Activated naive CD8-positive, alpha-beta T cell treated with anti-CD3 and anti-CD28 coated beads, Interleukin-2, amount 50 U/mL, for 24 hours (primary cell): ENCODE results near the gene ST6GALNAC3.
A peak's percentile ranks its signal among the peaks of the same experiment; 100 is the strongest.

Experiments used
- ATAC-seq: fragments of 150-1000 bp; cut with Tn5 transposase; one replicate; pipeline ENCODE4 v1.10.0; 2021
- DNase-seq: peaks from one replicate; pipeline ENCODE4 v3.0.0; 2021
- H3K27ac Mint-ChIP-seq: one replicate; pipeline ENCODE4 v1.8.0; 2021; ENCODE audit warnings: mild to moderate bottlenecking, mixed read lengths
- H3K27me3 Mint-ChIP-seq: one replicate; pipeline ENCODE4 v1.8.0; 2021; ENCODE audit warnings: mixed read lengths
- H3K36me3 Mint-ChIP-seq: one replicate; pipeline ENCODE4 v1.8.0; 2021; ENCODE audit warnings: low read depth, mixed read lengths
- H3K4me1 Mint-ChIP-seq: one replicate; pipeline ENCODE4 v1.8.0; 2021; ENCODE audit warnings: mixed read lengths
- H3K4me3 Mint-ChIP-seq: one replicate; pipeline ENCODE4 v1.8.0; 2021; ENCODE audit warnings: mild to moderate bottlenecking, moderate library complexity, mixed read lengths
- H3K9me3 Mint-ChIP-seq: one replicate; pipeline ENCODE4 v1.8.0; 2021; ENCODE audit warnings: mixed read lengths

Gene ST6GALNAC3

GRCh38 chr1:76055987-76056386, 18.6 kb upstream of the ST6GALNAC3 start:
- H3K27ac Mint-ChIP-seq = no peak overlapping the region
- DNase-seq (no peak), ATAC-seq (no peak)
- H3K4me1 Mint-ChIP-seq = no peaks in the 10 kb centered on the region
- peaks cover 4% of the 10 kb centered on the region for H3K27me3 Mint-ChIP-seq
- H3K9me3 Mint-ChIP-seq = no peaks in the 10 kb centered on the region
- H3K36me3 Mint-ChIP-seq = no peaks in the 10 kb centered on the region
- no peak overlapping the region for H3K4me3 Mint-ChIP-seq

GRCh38 chr1:76059451-76059850, 15.1 kb upstream of the ST6GALNAC3 start:
- H3K27me3 Mint-ChIP-seq = peaks cover 1% of the 10 kb centered on the region
- H3K36me3 Mint-ChIP-seq = no peaks in the 10 kb centered on the region
- ATAC-seq (no peak), DNase-seq (no peak)
- H3K9me3 Mint-ChIP-seq = no peaks in the 10 kb centered on the region
- no peak overlapping the region for H3K4me3 Mint-ChIP-seq
- H3K27ac Mint-ChIP-seq = no peak overlapping the region
- H3K4me1 Mint-ChIP-seq = no peaks in the 10 kb centered on the region

GRCh38 chr1:76065270-76065669, 9.3 kb upstream of the ST6GALNAC3 start:
- no peaks in the 10 kb centered on the region for H3K36me3 Mint-ChIP-seq
- no peak overlapping the region for H3K4me3 Mint-ChIP-seq
- no peaks in the 10 kb centered on the region for H3K4me1 Mint-ChIP-seq
- DNase-seq (no peak), ATAC-seq (no peak)
- H3K27me3 Mint-ChIP-seq = peaks cover 1% of the 10 kb centered on the region
- H3K9me3 Mint-ChIP-seq = no peaks in the 10 kb centered on the region
- no peak overlapping the region for H3K27ac Mint-ChIP-seq

- H3K4me1 Mint-ChIP-seq = no peaks in the 10 kb centered on the region
- no peak overlapping the region for H3K27ac Mint-ChIP-seq
- no peaks in the 10 kb centered on the region for H3K36me3 Mint-ChIP-seq
- no peak for DNase-seq
- H3K4me3 Mint-ChIP-seq = no peak overlapping the region
- no peak for ATAC-seq
- peaks cover 1% of the 10 kb centered on the region for H3K27me3 Mint-ChIP-seq
- no peaks in the 10 kb centered on the region for H3K9me3 Mint-ChIP-seq
Measured at GRCh38 chr1:76066394-76066793, 8.2 kb upstream of the ST6GALNAC3 start.

- DNase-seq = no peak
Measured at GRCh38 chr1:76068542-76068941, 6.0 kb upstream of the ST6GALNAC3 start.

GRCh38 chr1:76068953-76069561, 5.5 kb upstream of the ST6GALNAC3 start:
- Mint-ChIP-seq H3K4me1 (peaks cover 4% of the 10 kb centered on the region), H3K4me3 (no peak overlapping the region), H3K36me3 (no peaks in the 10 kb centered on the region), H3K27me3 (peaks cover 1% of the 10 kb centered on the region), H3K9me3 (no peaks in the 10 kb centered on the region), H3K27ac (no peak overlapping the region)
- DNase-seq (no peak), ATAC-seq (no peak)

More at GRCh38 chr1:76068542-76068941, 6.0 kb upstream of the ST6GALNAC3 start:
- Mint-ChIP-seq H3K36me3 (no peaks in the 10 kb centered on the region), H3K9me3 (no peaks in the 10 kb centered on the region), H3K4me1 (peaks cover 3% of the 10 kb centered on the region), H3K27me3 (peaks cover 1% of the 10 kb centered on the region), H3K27ac (no peak overlapping the region), H3K4me3 (no peak overlapping the region)
- ATAC-seq = no peak

GRCh38 chr1:76070538-76070937, 4.0 kb upstream of the ST6GALNAC3 start:
- no peak overlapping the region for H3K4me3 Mint-ChIP-seq
- peaks cover 16% of the 10 kb centered on the region for H3K4me1 Mint-ChIP-seq
- no peak for ATAC-seq
- H3K9me3 Mint-ChIP-seq = no peaks in the 10 kb centered on the region
- H3K36me3 Mint-ChIP-seq = no peaks in the 10 kb centered on the region
- DNase-seq = no peak
- H3K27ac Mint-ChIP-seq = no peak overlapping the region
- H3K27me3 Mint-ChIP-seq = peaks cover 1% of the 10 kb centered on the region

GRCh38 chr1:76073481-76073880, 1.1 kb upstream of the ST6GALNAC3 start:
- H3K27me3 Mint-ChIP-seq = no peaks in the 10 kb centered on the region
- ATAC-seq (no peak), DNase-seq (no peak)
- no peak overlapping the region for H3K4me3 Mint-ChIP-seq
- no peak overlapping the region for H3K27ac Mint-ChIP-seq
- no peaks in the 10 kb centered on the region for H3K9me3 Mint-ChIP-seq
- no peaks in the 10 kb centered on the region for H3K36me3 Mint-ChIP-seq
- peaks cover 24% of the 10 kb centered on the region for H3K4me1 Mint-ChIP-seq

GRCh38 chr1:76075188-76075489, 593 bp downstream of the ST6GALNAC3 start:
- H3K36me3 Mint-ChIP-seq = no peaks in the 10 kb centered on the region
- no peak for DNase-seq
- peaks cover 30% of the 10 kb centered on the region for H3K4me1 Mint-ChIP-seq
- H3K4me3 Mint-ChIP-seq = peak overlapping the region; percentile 78
- H3K27ac Mint-ChIP-seq = no peak overlapping the region
- H3K27me3 Mint-ChIP-seq = no peaks in the 10 kb centered on the region
- ATAC-seq = no peak
- H3K9me3 Mint-ChIP-seq = no peaks in the 10 kb centered on the region

- H3K36me3 Mint-ChIP-seq = no peaks in the 10 kb centered on the region
- no peak for DNase-seq
- H3K9me3 Mint-ChIP-seq = no peaks in the 10 kb centered on the region
- peaks cover 33% of the 10 kb centered on the region for H3K4me1 Mint-ChIP-seq
- H3K27ac Mint-ChIP-seq = peak overlapping the region; percentile 31
- H3K4me3 Mint-ChIP-seq = peak overlapping the region; percentile 78
- no peak for ATAC-seq
- no peaks in the 10 kb centered on the region for H3K27me3 Mint-ChIP-seq
Measured at GRCh38 chr1:76075877-76076276, 1.3 kb downstream of the ST6GALNAC3 start.

- Mint-ChIP-seq H3K27me3 (no peaks in the 10 kb centered on the region), H3K36me3 (no peaks in the 10 kb centered on the region), H3K4me3 (no peak overlapping the region), H3K4me1 (peaks cover 25% of the 10 kb centered on the region), H3K27ac (no peak overlapping the region), H3K9me3 (no peaks in the 10 kb centered on the region)
- ATAC-seq (no peak), DNase-seq (no peak)
Measured at GRCh38 chr1:76079475-76080227, 5.1 kb downstream of the ST6GALNAC3 start.

- H3K36me3 Mint-ChIP-seq = no peaks in the 10 kb centered on the region
- peak overlapping the region; percentile 26 for H3K27ac Mint-ChIP-seq
- H3K4me1 Mint-ChIP-seq = peaks cover 16% of the 10 kb centered on the region
- DNase-seq = no peak
- no peaks in the 10 kb centered on the region for H3K27me3 Mint-ChIP-seq
- H3K4me3 Mint-ChIP-seq = no peak overlapping the region
- H3K9me3 Mint-ChIP-seq = no peaks in the 10 kb centered on the region
- no peak for ATAC-seq
Measured at GRCh38 chr1:76080552-76081079, 6.1 kb downstream of the ST6GALNAC3 start.

GRCh38 chr1:76082062-76082461, 7.5 kb downstream of the ST6GALNAC3 start:
- no peaks in the 10 kb centered on the region for H3K27me3 Mint-ChIP-seq
- H3K27ac Mint-ChIP-seq = no peak overlapping the region
- no peaks in the 10 kb centered on the region for H3K36me3 Mint-ChIP-seq
- ATAC-seq (no peak), DNase-seq (no peak)
- H3K9me3 Mint-ChIP-seq = no peaks in the 10 kb centered on the region
- H3K4me3 Mint-ChIP-seq = no peak overlapping the region
- peaks cover 9% of the 10 kb centered on the region for H3K4me1 Mint-ChIP-seq

- ATAC-seq (no peak), DNase-seq (no peak)
- no peaks in the 10 kb centered on the region for H3K9me3 Mint-ChIP-seq
- H3K27ac Mint-ChIP-seq = no peak overlapping the region
- H3K36me3 Mint-ChIP-seq = no peaks in the 10 kb centered on the region
- H3K27me3 Mint-ChIP-seq = no peaks in the 10 kb centered on the region
- H3K4me3 Mint-ChIP-seq = no peak overlapping the region
- peaks cover 9% of the 10 kb centered on the region for H3K4me1 Mint-ChIP-seq
Measured at GRCh38 chr1:76083189-76083588, 8.6 kb downstream of the ST6GALNAC3 start.

GRCh38 chr1:76084029-76084627, 9.6 kb downstream of the ST6GALNAC3 start:
- no peak for DNase-seq
- Mint-ChIP-seq H3K4me1 (peaks cover 9% of the 10 kb centered on the region), H3K36me3 (no peaks in the 10 kb centered on the region), H3K4me3 (no peak overlapping the region), H3K9me3 (no peaks in the 10 kb centered on the region), H3K27me3 (no peaks in the 10 kb centered on the region), H3K27ac (no peak overlapping the region)
- no peak for ATAC-seq
